Measurements from ENCODE around the gene TFAP2B. TPM values are rescaled to one million over a fixed set of nuclear protein-coding genes. Genes with fewer than 3 reads are reported as not detected.

The TFAP2B gene
- total and polyA plus RNA-seq, 4 donors: 0.02 TPM; not detected in 3

DNA sequence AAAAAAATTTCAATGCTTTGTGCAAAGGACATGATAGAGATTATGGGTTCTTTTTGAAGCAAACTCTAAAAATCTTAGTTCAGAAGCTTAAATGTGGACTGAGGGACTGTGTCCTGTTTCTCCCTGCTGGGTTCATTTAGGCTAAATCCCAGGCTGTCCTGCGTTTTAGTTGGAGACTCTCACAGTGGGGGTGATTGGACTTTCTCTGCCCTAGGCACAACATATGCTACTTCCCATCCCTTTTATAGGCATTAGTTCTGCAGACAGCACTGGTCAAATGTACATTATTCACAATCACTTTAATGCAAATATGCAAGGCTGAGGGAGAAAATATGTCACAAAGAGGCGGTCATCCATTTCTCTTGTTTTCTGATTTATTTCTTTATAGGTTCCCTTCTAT, 71.3 kb downstream of the TFAP2B start:
- no peak overlapping the region for H3K9ac ChIP-seq (ENCODE audit: insufficient read depth in 1 of 2, low read length in 2 of 2)
- no peaks in the 10 kb centered on the region for H3K27me3 ChIP-seq (ENCODE audit: control insufficient read depth in 3 of 3, insufficient read depth in 3 of 3, low read length in 2 of 3)
- no peaks in the 10 kb centered on the region for H3K9me3 ChIP-seq (ENCODE audit: control insufficient read depth in 4 of 4, insufficient read depth in 3 of 4, low read length in 3 of 4)
- TF ChIP-seq, protein P1, sequence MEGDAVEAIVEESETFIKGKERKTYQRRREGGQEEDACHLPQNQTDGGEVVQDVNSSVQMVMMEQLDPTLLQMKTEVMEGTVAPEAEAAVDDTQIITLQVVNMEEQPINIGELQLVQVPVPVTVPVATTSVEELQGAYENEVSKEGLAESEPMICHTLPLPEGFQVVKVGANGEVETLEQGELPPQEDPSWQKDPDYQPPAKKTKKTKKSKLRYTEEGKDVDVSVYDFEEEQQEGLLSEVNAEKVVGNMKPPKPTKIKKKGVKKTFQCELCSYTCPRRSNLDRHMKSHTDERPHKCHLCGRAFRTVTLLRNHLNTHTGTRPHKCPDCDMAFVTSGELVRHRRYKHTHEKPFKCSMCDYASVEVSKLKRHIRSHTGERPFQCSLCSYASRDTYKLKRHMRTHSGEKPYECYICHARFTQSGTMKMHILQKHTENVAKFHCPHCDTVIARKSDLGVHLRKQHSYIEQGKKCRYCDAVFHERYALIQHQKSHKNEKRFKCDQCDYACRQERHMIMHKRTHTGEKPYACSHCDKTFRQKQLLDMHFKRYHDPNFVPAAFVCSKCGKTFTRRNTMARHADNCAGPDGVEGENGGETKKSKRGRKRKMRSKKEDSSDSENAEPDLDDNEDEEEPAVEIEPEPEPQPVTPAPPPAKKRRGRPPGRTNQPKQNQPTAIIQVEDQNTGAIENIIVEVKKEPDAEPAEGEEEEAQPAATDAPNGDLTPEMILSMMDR (IDR thresholded peaks at IDR 0.05; ENCODE audit: control extremely low read depth, extremely low read depth): no peak
- H3K36me3 ChIP-seq (ENCODE audit: control insufficient read depth in 4 of 4, insufficient read depth in 4 of 4, low read length in 4 of 4): no peaks in the 10 kb centered on the region
- ATAC-seq (ENCODE audit: insufficient read depth, low FRiP score): no peak
- H3K4me1 ChIP-seq (ENCODE audit: control insufficient read depth in 5 of 5, insufficient read depth in 5 of 5, low read length in 5 of 5): no peaks in the 10 kb centered on the region
- no peak for DNase-seq
- H3K4me3 ChIP-seq: no peak overlapping the region
- no peak overlapping the region for H3K27ac ChIP-seq (ENCODE audit: low read depth in 1 of 2, low read length in 1 of 2)
- 70 to 78% methylated on average over 2 of the region's 2 CpGs for WGBS, 2 donors

DNA sequence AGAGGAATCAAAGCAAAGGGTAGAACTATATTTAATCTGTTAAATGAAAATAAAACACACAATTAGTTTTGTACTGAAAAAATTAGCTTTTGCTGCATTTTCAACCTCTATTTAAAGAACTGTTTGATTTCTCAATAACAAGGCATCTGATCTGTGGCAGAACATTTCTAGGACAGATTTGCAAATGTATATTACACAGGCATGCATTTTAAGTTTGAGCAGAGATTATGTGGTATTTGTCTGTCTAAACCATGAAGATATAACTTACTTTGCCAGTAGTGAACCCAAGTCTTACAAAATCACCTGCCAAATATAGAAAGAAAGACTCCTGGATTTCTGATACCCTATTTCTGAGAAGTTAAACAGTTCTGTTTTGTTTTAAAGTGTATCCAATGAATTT, 71.9 kb downstream of the TFAP2B start:
- Histone ChIP-seq H3K36me3 (ENCODE audit: control insufficient read depth in 4 of 4, insufficient read depth in 4 of 4, low read length in 4 of 4) (no peaks in the 10 kb centered on the region), H3K27ac (ENCODE audit: low read depth in 1 of 2, low read length in 1 of 2) (no peak overlapping the region), H3K4me1 (ENCODE audit: control insufficient read depth in 5 of 5, insufficient read depth in 5 of 5, low read length in 5 of 5) (no peaks in the 10 kb centered on the region), H3K9ac (ENCODE audit: insufficient read depth in 1 of 2, low read length in 2 of 2) (no peak overlapping the region), H3K27me3 (ENCODE audit: control insufficient read depth in 3 of 3, insufficient read depth in 3 of 3, low read length in 2 of 3) (no peaks in the 10 kb centered on the region), H3K9me3 (ENCODE audit: control insufficient read depth in 4 of 4, insufficient read depth in 3 of 4, low read length in 3 of 4) (no peaks in the 10 kb centered on the region), H3K4me3 (no peak overlapping the region)
- TF ChIP-seq, protein P1 (IDR thresholded peaks at IDR 0.05; ENCODE audit: control extremely low read depth, extremely low read depth): no peak
- ATAC-seq (ENCODE audit: insufficient read depth, low FRiP score) (no peak), DNase-seq (no peak)

DNA sequence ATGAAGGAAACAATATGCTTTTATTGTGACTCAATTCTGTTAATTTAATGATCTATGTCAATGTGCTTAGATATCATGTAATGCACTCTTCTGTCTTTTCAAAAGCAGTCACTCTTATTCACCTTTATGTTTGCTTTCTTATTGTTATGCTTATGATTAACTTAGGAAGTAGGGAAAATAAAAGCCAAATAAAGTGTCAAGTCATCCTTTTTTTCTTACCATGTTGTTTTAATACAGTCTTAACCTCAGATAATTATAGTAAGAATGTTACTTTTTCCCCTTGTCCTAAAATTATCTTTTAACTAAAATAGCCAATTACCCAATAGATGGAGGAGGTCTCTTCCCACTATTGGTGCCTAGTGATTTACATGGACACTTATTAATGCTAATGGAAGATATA, 72.6 kb downstream of the TFAP2B start:
- DNase-seq (no peak), ATAC-seq (ENCODE audit: insufficient read depth, low FRiP score) (no peak)
- H3K36me3 ChIP-seq (ENCODE audit: control insufficient read depth in 4 of 4, insufficient read depth in 4 of 4, low read length in 4 of 4): no peaks in the 10 kb centered on the region
- no peak overlapping the region for H3K4me3 ChIP-seq
- H3K27me3 ChIP-seq (ENCODE audit: control insufficient read depth in 3 of 3, insufficient read depth in 3 of 3, low read length in 2 of 3): no peaks in the 10 kb centered on the region
- TF ChIP-seq, protein P1 (IDR thresholded peaks at IDR 0.05; ENCODE audit: control extremely low read depth, extremely low read depth): no peak
- H3K9me3 ChIP-seq (ENCODE audit: control insufficient read depth in 4 of 4, insufficient read depth in 3 of 4, low read length in 3 of 4): no peaks in the 10 kb centered on the region
- H3K9ac ChIP-seq (ENCODE audit: insufficient read depth in 1 of 2, low read length in 2 of 2): no peak overlapping the region
- H3K27ac ChIP-seq (ENCODE audit: low read depth in 1 of 2, low read length in 1 of 2): no peak overlapping the region
- H3K4me1 ChIP-seq (ENCODE audit: control insufficient read depth in 5 of 5, insufficient read depth in 5 of 5, low read length in 5 of 5): no peaks in the 10 kb centered on the region

Other genes starting within 250 kb of the TFAP2B start
- not detected for gene TFAP2D, start 105.3 kb upstream of the TFAP2B start, total RNA-seq
- not detected for gene TFAP2D, start 105.3 kb upstream of the TFAP2B start, polyA plus RNA-seq